Mammary epithelial cell (primary cell): ENCODE results near the gene UPB1.

Source experiments
- CTCF ChIP-seq, 2 donors: IDR thresholded peaks in 1 of 2; conservative IDR thresholded peaks in 1 of 2; 2 replicates each; pipeline ENCODE4 v1.5.1; 2011 to 2012; ENCODE audit warnings: inconsistent platforms in 2 of 2, low read length in 2 of 2, mild to moderate bottlenecking in 2 of 2, control low read depth in 1 of 2, low read depth in 1 of 2; ENCODE audit not compliant: insufficient read depth in 1 of 2; ENCODE audit errors: extremely low read depth in 1 of 2
- EZH2 ChIP-seq: IDR thresholded peaks from 2 replicates; pipeline ENCODE4 v1.6.1; 2012; ENCODE audit warnings: low read length, inconsistent platforms, borderline replicate concordance

GRCh38 chr22:24463071-24463760, 31.9 kb upstream of the UPB1 start:
- no peak for TF ChIP-seq CTCF (conservative IDR thresholded peaks at IDR 0.05 in 1 of 2, IDR thresholded peaks at IDR 0.05 in 1 of 2; ENCODE audit: extremely low read depth in 1 of 2, insufficient read depth in 1 of 2, low read depth in 1 of 2, low read length in 2 of 2)
- TF ChIP-seq EZH2: no peak
